D721Med (cell line): ENCODE data around the gene MGAT4B.

Experiments used
- DNase-seq: peaks from one replicate; pipeline ENCODE4 v3.0.0; 2011; ENCODE audit warnings: low spot score; ENCODE audit not compliant: insufficient read length
- FAIRE-seq: peaks from 2 replicates; lab custom pipeline; 2011; peaks lifted over from hg19 to GRCh38; lab: Jason Lieb, UNC
- CTCF ChIP-seq: IDR thresholded peaks from 2 replicates; pipeline ENCODE4 v1.5.1; 2012; ENCODE audit warnings: mild to moderate bottlenecking, control low read depth; ENCODE audit not compliant: insufficient read depth; ENCODE audit errors: missing control alignments

MGAT4B gene

GRCh38 chr5:179833056-179833708 lies 26.5 kb upstream of the MGAT4B start:
- no peak for DNase-seq
- no peak for FAIRE-seq
- no peak for TF ChIP-seq CTCF

- FAIRE-seq (no peak), DNase-seq (no peak)
- no peak for TF ChIP-seq CTCF
Observed at GRCh38 chr5:179832039-179832745, 25.5 kb upstream of the MGAT4B start.

GRCh38 chr5:179830818-179831468 lies 24.3 kb upstream of the MGAT4B start:
- DNase-seq (no peak), FAIRE-seq (no peak)
- TF ChIP-seq CTCF: no peak

- no peak for DNase-seq
- TF ChIP-seq CTCF: no peak
- FAIRE-seq: no peak
Observed at GRCh38 chr5:179829732-179830435, 23.2 kb upstream of the MGAT4B start.

GRCh38 chr5:179828756-179829421 lies 22.2 kb upstream of the MGAT4B start:
- FAIRE-seq: no peak

More at GRCh38 chr5:179828756-179829421, 22.2 kb upstream of the MGAT4B start:
- no peak for TF ChIP-seq CTCF
- DNase-seq: no peak
